ENCODE results near the gene DSC1.
"Not testable (repeated sequence)": the region's sequence is repeated elsewhere in the genome, so short reads cannot be mapped to it uniquely, and the experiment has no call there.

DSC1 gene

GRCh38 chr18:31177369-31177768 is 14.7 kb upstream of the DSC1 start:
- not testable (repeated sequence) for DNase-seq

GRCh38 chr18:31176531-31176930 is 13.9 kb upstream of the DSC1 start:
- no peak for DNase-seq

GRCh38 chr18:31171144-31171839 is 8.6 kb upstream of the DSC1 start:
- no peak for DNase-seq

GRCh38 chr18:31170335-31170734 is 7.7 kb upstream of the DSC1 start:
- no peak for DNase-seq

- DNase-seq: no peak
Observed at GRCh38 chr18:31162419-31162793, 250 bp downstream of the DSC1 start.

- peak in 1 of 58 donors; percentile 5 for DNase-seq
Observed at GRCh38 chr18:31161757-31162418, 768 bp downstream of the DSC1 start.

GRCh38 chr18:31156821-31157763 is 5.6 kb downstream of the DSC1 start:
- no peak for DNase-seq

- DNase-seq: no peak
Observed at GRCh38 chr18:31155498-31155897, 7.2 kb downstream of the DSC1 start.

- DNase-seq: no peak
Observed at GRCh38 chr18:31154181-31154580, 8.5 kb downstream of the DSC1 start.

GRCh38 chr18:31149351-31149750 is 13.3 kb downstream of the DSC1 start:
- no peak for DNase-seq

- no peak for DNase-seq
Observed at GRCh38 chr18:31148600-31148999, 14.1 kb downstream of the DSC1 start.

GRCh38 chr18:31146809-31147208 is 15.8 kb downstream of the DSC1 start:
- no peak for DNase-seq

- no peak for DNase-seq
Observed at GRCh38 chr18:31143025-31143424, 19.6 kb downstream of the DSC1 start.

GRCh38 chr18:31138709-31139108 is 23.9 kb downstream of the DSC1 start:
- no peak for DNase-seq

- DNase-seq: no peak
Observed at GRCh38 chr18:31134988-31135529, 27.6 kb downstream of the DSC1 start.

GRCh38 chr18:31129398-31130115 is 33.1 kb downstream of the DSC1 start:
- DNase-seq: no peak

- DNase-seq: no peak
Observed at GRCh38 chr18:31125878-31126277, 36.8 kb downstream of the DSC1 start.

GRCh38 chr18:31123125-31123524 is 39.5 kb downstream of the DSC1 start:
- DNase-seq: not testable (repeated sequence)

GRCh38 chr18:31120594-31120993 is 42.1 kb downstream of the DSC1 start:
- no peak for DNase-seq

- no peak for DNase-seq
Observed at GRCh38 chr18:31116853-31117595, 45.6 kb downstream of the DSC1 start.

Data from anterior cingulate cortex (tissue), 58 donors.